Measurements from ENCODE around the gene SHANK3.

DNA sequence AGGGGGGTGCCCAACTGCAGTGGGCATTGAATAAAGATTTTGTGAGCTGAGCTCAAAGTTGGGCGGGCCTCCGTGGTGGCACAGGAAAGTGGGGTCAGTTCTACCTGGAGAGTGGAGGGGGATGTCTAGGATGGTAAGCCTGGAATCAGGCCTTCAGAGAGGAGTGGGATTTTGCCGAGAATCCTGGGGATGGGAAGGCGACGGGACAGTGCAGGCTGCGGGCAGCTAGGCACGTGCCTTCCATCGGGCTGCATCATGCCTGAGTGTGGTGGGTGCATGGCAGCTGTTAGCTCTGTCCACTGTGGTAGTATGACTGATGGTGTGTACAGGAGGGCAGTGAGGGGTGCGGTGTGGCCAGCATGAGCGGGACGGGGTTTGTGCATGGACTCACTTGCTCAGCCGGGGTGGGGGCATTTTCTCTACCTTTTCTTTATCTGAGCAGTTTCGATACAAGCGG is 3.6 kb downstream of the SHANK3 start:
- TF ChIP-seq, protein P1, sequence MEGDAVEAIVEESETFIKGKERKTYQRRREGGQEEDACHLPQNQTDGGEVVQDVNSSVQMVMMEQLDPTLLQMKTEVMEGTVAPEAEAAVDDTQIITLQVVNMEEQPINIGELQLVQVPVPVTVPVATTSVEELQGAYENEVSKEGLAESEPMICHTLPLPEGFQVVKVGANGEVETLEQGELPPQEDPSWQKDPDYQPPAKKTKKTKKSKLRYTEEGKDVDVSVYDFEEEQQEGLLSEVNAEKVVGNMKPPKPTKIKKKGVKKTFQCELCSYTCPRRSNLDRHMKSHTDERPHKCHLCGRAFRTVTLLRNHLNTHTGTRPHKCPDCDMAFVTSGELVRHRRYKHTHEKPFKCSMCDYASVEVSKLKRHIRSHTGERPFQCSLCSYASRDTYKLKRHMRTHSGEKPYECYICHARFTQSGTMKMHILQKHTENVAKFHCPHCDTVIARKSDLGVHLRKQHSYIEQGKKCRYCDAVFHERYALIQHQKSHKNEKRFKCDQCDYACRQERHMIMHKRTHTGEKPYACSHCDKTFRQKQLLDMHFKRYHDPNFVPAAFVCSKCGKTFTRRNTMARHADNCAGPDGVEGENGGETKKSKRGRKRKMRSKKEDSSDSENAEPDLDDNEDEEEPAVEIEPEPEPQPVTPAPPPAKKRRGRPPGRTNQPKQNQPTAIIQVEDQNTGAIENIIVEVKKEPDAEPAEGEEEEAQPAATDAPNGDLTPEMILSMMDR (IDR thresholded peaks at IDR 0.05): no peak
- no peak for TF ChIP-seq ZFX (IDR thresholded peaks at IDR 0.05; ENCODE audit: borderline replicate concordance)

Measured in 22Rv1 (cell line).